Osteoblast (primary cell): ENCODE results near the gene IL17REL. TPM values are rescaled to one million over a fixed set of nuclear protein-coding genes. Genes with fewer than 3 reads are reported as not detected.

ENCODE experiments used
- DNase-seq: peaks from one replicate; pipeline ENCODE4 v3.0.0; 2011; ENCODE audit warnings: low spot score, mixed read lengths; ENCODE audit not compliant: insufficient read length; ENCODE audit errors: missing footprints
- H2AFZ ChIP-seq: 2 replicates; pipeline ENCODE4 v1.6.0; 2011; ENCODE audit warnings: mild to moderate bottlenecking, low read length
- H3K27ac ChIP-seq: 2 replicates; pipeline ENCODE4 v1.5.1; 2011; ENCODE audit warnings: mild to moderate bottlenecking, low read depth, low read length, moderate library complexity
- H3K27me3 ChIP-seq: 2 replicates; pipeline ENCODE4 v1.6.0; 2012; ENCODE audit warnings: mild to moderate bottlenecking, control low read depth, inconsistent platforms, low read length, moderate library complexity; ENCODE audit not compliant: insufficient read depth
- H3K36me3 ChIP-seq: 2 replicates; pipeline ENCODE4 v1.5.1; 2011; ENCODE audit warnings: mild to moderate bottlenecking, low read length, control low read depth, moderate library complexity; ENCODE audit not compliant: insufficient read depth
- H3K4me1 ChIP-seq: 2 replicates; pipeline ENCODE4 v1.5.1; 2011; ENCODE audit warnings: mild to moderate bottlenecking, low read length, control low read depth, moderate library complexity; ENCODE audit not compliant: insufficient read depth
- H3K4me2 ChIP-seq: 2 replicates; pipeline ENCODE4 v1.6.0; 2011; ENCODE audit warnings: mild to moderate bottlenecking, low read length; ENCODE audit not compliant: insufficient read depth
- H3K4me3 ChIP-seq: fragments of 200-600 bp; sonication (generic); 3 replicates; pipeline ENCODE4 v1.5.1; 2012; ENCODE audit warnings: mild to moderate bottlenecking, low read length, inconsistent platforms; ENCODE audit not compliant: insufficient read depth
- H3K79me2 ChIP-seq: 2 replicates; pipeline ENCODE4 v1.6.0; 2012; ENCODE audit warnings: mild to moderate bottlenecking, low read length, control low read depth, inconsistent platforms; ENCODE audit not compliant: insufficient read depth
- H3K9me3 ChIP-seq: 2 replicates; pipeline ENCODE4 v1.5.1; 2011; ENCODE audit warnings: low read depth, low read length, control low read depth
- H4K20me1 ChIP-seq: 2 replicates; pipeline ENCODE4 v1.6.0; 2012; ENCODE audit warnings: mild to moderate bottlenecking, low read length, control low read depth; ENCODE audit not compliant: insufficient read depth
- CTCF ChIP-seq: IDR thresholded peaks from 2 replicates; pipeline ENCODE4 v1.5.1; 2011; ENCODE audit warnings: mild to moderate bottlenecking, low read depth, low read length, moderate library complexity; ENCODE audit errors: extremely low read depth
- total RNA-seq: library from RNA; depleted of rRNA; stranded (reverse); fragments of >200 nt; gene quantifications from 2 replicates; pipeline ENCODE4 v1.2.3, GENCODE V29; 2012

IL17REL gene
- total RNA-seq, 1 donor, result not detected

- Histone ChIP-seq H3K27ac (peak overlapping the region; percentile 83), H3K4me1 (peaks cover 30% of the 10 kb centered on the region), H2AFZ (peak overlapping the region; percentile 72), H3K79me2 (peaks cover 37% of the 10 kb centered on the region), H4K20me1 (peaks cover 13% of the 10 kb centered on the region), H3K4me2 (peak overlapping the region; percentile 86), H3K27me3 (no peaks in the 10 kb centered on the region), H3K36me3 (peaks cover 14% of the 10 kb centered on the region), H3K4me3 (peak overlapping the region; percentile 78), H3K9me3 (no peaks in the 10 kb centered on the region)
- DNase-seq, result peak; percentile 86
- TF ChIP-seq CTCF, result no peak
These were observed 49.6 kb downstream of the IL17REL start for GRCh38 chr22:49962751-49963646.

- no peaks in the 10 kb centered on the region for H3K27me3 ChIP-seq
- no peaks in the 10 kb centered on the region for H3K9me3 ChIP-seq
- peak overlapping the region; percentile 78 for H3K4me3 ChIP-seq
- peak; percentile 100 for DNase-seq
- H3K79me2 ChIP-seq, result peaks cover 37% of the 10 kb centered on the region
- H3K27ac ChIP-seq, result peak overlapping the region; percentile 83
- peaks cover 26% of the 10 kb centered on the region for H3K4me1 ChIP-seq
- H2AFZ ChIP-seq, result peak overlapping the region; percentile 72
- H3K36me3 ChIP-seq, result peaks cover 14% of the 10 kb centered on the region
- H3K4me2 ChIP-seq, result peak overlapping the region; percentile 86
- no peak for TF ChIP-seq CTCF
- H4K20me1 ChIP-seq, result peaks cover 13% of the 10 kb centered on the region
These were observed 50.4 kb downstream of the IL17REL start for GRCh38 chr22:49962012-49962750.

- peak overlapping the region; percentile 53 for H3K27ac ChIP-seq
These were observed 51.0 kb downstream of the IL17REL start for GRCh38 chr22:49961601-49962011.

More at GRCh38 chr22:49961601-49962011, 51.0 kb downstream of the IL17REL start:
- Histone ChIP-seq H3K27me3 (no peaks in the 10 kb centered on the region), H3K36me3 (peaks cover 14% of the 10 kb centered on the region), H3K4me1 (peaks cover 20% of the 10 kb centered on the region), H3K4me3 (peak overlapping the region; percentile 78), H4K20me1 (peaks cover 13% of the 10 kb centered on the region), H3K9me3 (no peaks in the 10 kb centered on the region), H2AFZ (no peak overlapping the region), H3K4me2 (peak overlapping the region; percentile 86), H3K79me2 (peaks cover 37% of the 10 kb centered on the region)
- DNase-seq, result peak; percentile 93
- TF ChIP-seq CTCF, result no peak
